ENCODE measurements around the gene TMTC2. TPM values are rescaled to one million over a fixed set of nuclear protein-coding genes. Genes with fewer than 3 reads are reported as not detected.

TMTC2 gene
- total RNA-seq, 1 donor from 2014 or later: 12.3 TPM

GRCh38 chr12:82835217-82835616 lies 148.5 kb downstream of the TMTC2 start:
- DNase-seq (ENCODE audit: low read depth, low spot score): no peak
- no peak for TF ChIP-seq CTCF (conservative IDR thresholded peaks at IDR 0.05)
- no peaks in the 10 kb centered on the region for H3K36me3 Mint-ChIP-seq (ENCODE audit: low read depth)
- no peaks in the 10 kb centered on the region for H3K27me3 Mint-ChIP-seq (ENCODE audit: low read depth)
- H3K4me3 Mint-ChIP-seq: no peak overlapping the region
- no peak overlapping the region for H3K27ac Mint-ChIP-seq (ENCODE audit: unreplicated experiment)
- no peaks in the 10 kb centered on the region for H3K9me3 Mint-ChIP-seq
- peaks cover 7% of the 10 kb centered on the region for H3K4me1 Mint-ChIP-seq

GRCh38 chr12:82838131-82838551 lies 151.4 kb downstream of the TMTC2 start:
- no peak for TF ChIP-seq CTCF (conservative IDR thresholded peaks at IDR 0.05)
- Mint-ChIP-seq H3K4me1 (peaks cover 10% of the 10 kb centered on the region), H3K9me3 (no peaks in the 10 kb centered on the region), H3K27ac (ENCODE audit: unreplicated experiment) (no peak overlapping the region), H3K36me3 (ENCODE audit: low read depth) (no peaks in the 10 kb centered on the region), H3K27me3 (ENCODE audit: low read depth) (no peaks in the 10 kb centered on the region), H3K4me3 (no peak overlapping the region)
- no peak for DNase-seq (ENCODE audit: low read depth, low spot score)

GRCh38 chr12:82838827-82839226 lies 152.1 kb downstream of the TMTC2 start:
- Mint-ChIP-seq H3K27ac (ENCODE audit: unreplicated experiment) (no peak overlapping the region), H3K36me3 (ENCODE audit: low read depth) (no peaks in the 10 kb centered on the region), H3K9me3 (no peaks in the 10 kb centered on the region), H3K4me3 (no peak overlapping the region), H3K27me3 (ENCODE audit: low read depth) (no peaks in the 10 kb centered on the region), H3K4me1 (peaks cover 10% of the 10 kb centered on the region)
- no peak for DNase-seq (ENCODE audit: low read depth, low spot score)
- no peak for TF ChIP-seq CTCF (conservative IDR thresholded peaks at IDR 0.05)

- TF ChIP-seq CTCF (conservative IDR thresholded peaks at IDR 0.05): no peak
- Mint-ChIP-seq H3K9me3 (no peaks in the 10 kb centered on the region), H3K27me3 (ENCODE audit: low read depth) (no peaks in the 10 kb centered on the region), H3K4me3 (no peak overlapping the region), H3K27ac (ENCODE audit: unreplicated experiment) (no peak overlapping the region), H3K4me1 (peaks cover 10% of the 10 kb centered on the region), H3K36me3 (ENCODE audit: low read depth) (no peaks in the 10 kb centered on the region)
- no peak for DNase-seq (ENCODE audit: low read depth, low spot score)
These were observed 153.1 kb downstream of the TMTC2 start for GRCh38 chr12:82839796-82840195.

GRCh38 chr12:82841487-82841904 lies 154.8 kb downstream of the TMTC2 start:
- no peak overlapping the region for H3K4me3 Mint-ChIP-seq
- no peak overlapping the region for H3K27ac Mint-ChIP-seq (ENCODE audit: unreplicated experiment)

More at GRCh38 chr12:82841487-82841904, 154.8 kb downstream of the TMTC2 start:
- no peak for TF ChIP-seq CTCF (conservative IDR thresholded peaks at IDR 0.05)
- DNase-seq (ENCODE audit: low read depth, low spot score): no peak
- peaks cover 2% of the 10 kb centered on the region for H3K36me3 Mint-ChIP-seq (ENCODE audit: low read depth)
- H3K9me3 Mint-ChIP-seq: no peaks in the 10 kb centered on the region
- H3K4me1 Mint-ChIP-seq: peaks cover 10% of the 10 kb centered on the region
- H3K27me3 Mint-ChIP-seq (ENCODE audit: low read depth): no peaks in the 10 kb centered on the region

Measured in neural crest cell (in vitro differentiated cells).